ENCODE data around the gene DNAJC15. TPM values are rescaled to one million over a fixed set of nuclear protein-coding genes. Genes with fewer than 3 reads are reported as not detected.

Gene DNAJC15
- total RNA-seq, 1 donor from 2014 or later, result 32.9 TPM

GRCh38 chr13:43134868-43135267, 111.5 kb downstream of the DNAJC15 start:
- intact Hi-C loops (cut with DNase I), result loop anchor here (2.0 kb wide), 1 partner anchor 166 kb away; no protein-coding TSS in a partner anchor

GRCh38 chr13:43135516-43135915, 112.1 kb downstream of the DNAJC15 start:
- intact Hi-C loops (cut with DNase I), result loop anchor here (2.0 kb wide), 1 partner anchor 167 kb away; no protein-coding TSS in a partner anchor
- ATAC-seq (ENCODE audit: poor library complexity), result no peak
- DNase-seq, result no peak

More at GRCh38 chr13:43134868-43135267, 111.5 kb downstream of the DNAJC15 start:
- no peak for ATAC-seq (ENCODE audit: poor library complexity)
- DNase-seq, result no peak

GRCh38 chr13:43136920-43137575, 113.7 kb downstream of the DNAJC15 start:
- no peak for ATAC-seq (ENCODE audit: poor library complexity)
- intact Hi-C loops (cut with DNase I), result no loop called here
- no peak for DNase-seq

GRCh38 chr13:43139211-43139610, 115.8 kb downstream of the DNAJC15 start:
- intact Hi-C loops (cut with DNase I), result no loop called here
- ATAC-seq (ENCODE audit: poor library complexity), result no peak
- DNase-seq, result no peak

GRCh38 chr13:43139921-43140320, 116.5 kb downstream of the DNAJC15 start:
- ATAC-seq (ENCODE audit: poor library complexity) (no peak), DNase-seq (no peak)
- intact Hi-C loops (cut with DNase I), result no loop called here

GRCh38 chr13:43140985-43141384, 117.6 kb downstream of the DNAJC15 start:
- ATAC-seq (ENCODE audit: poor library complexity), result no peak
- no peak for DNase-seq
- intact Hi-C loops (cut with DNase I), result no loop called here

- intact Hi-C loops (cut with DNase I), result no loop called here
- ATAC-seq (ENCODE audit: poor library complexity) (no peak), DNase-seq (no peak)
These were observed 118.3 kb downstream of the DNAJC15 start for GRCh38 chr13:43141685-43142084.

- no peak for ATAC-seq (ENCODE audit: poor library complexity)
- intact Hi-C loops (cut with DNase I), result no loop called here
- no peak for DNase-seq
These were observed 120.2 kb downstream of the DNAJC15 start for GRCh38 chr13:43143591-43143990.

- intact Hi-C loops (cut with DNase I), result no loop called here
- DNase-seq, result no peak
- no peak for ATAC-seq (ENCODE audit: poor library complexity)
These were observed 122.3 kb downstream of the DNAJC15 start for GRCh38 chr13:43145534-43146196.

GRCh38 chr13:43146400-43146799, 123.0 kb downstream of the DNAJC15 start:
- ATAC-seq (ENCODE audit: poor library complexity) (no peak), DNase-seq (no peak)
- intact Hi-C loops (cut with DNase I), result no loop called here

GRCh38 chr13:43150369-43151207, 127.2 kb downstream of the DNAJC15 start:
- ATAC-seq (ENCODE audit: poor library complexity) (no peak), DNase-seq (no peak)
- intact Hi-C loops (cut with DNase I), result no loop called here

GRCh38 chr13:43153436-43154090, 130.2 kb downstream of the DNAJC15 start:
- no peak for DNase-seq
- no peak for ATAC-seq (ENCODE audit: poor library complexity)
- intact Hi-C loops (cut with DNase I), result no loop called here

- intact Hi-C loops (cut with DNase I), result no loop called here
- no peak for ATAC-seq (ENCODE audit: poor library complexity)
- DNase-seq, result no peak
These were observed 130.8 kb downstream of the DNAJC15 start for GRCh38 chr13:43154156-43154651.

- ATAC-seq (ENCODE audit: poor library complexity), result no peak
- DNase-seq, result no peak
- intact Hi-C loops (cut with DNase I), result no loop called here
These were observed 131.5 kb downstream of the DNAJC15 start for GRCh38 chr13:43154839-43155238.

GRCh38 chr13:43156916-43157315, 133.5 kb downstream of the DNAJC15 start:
- ATAC-seq (ENCODE audit: poor library complexity) (no peak), DNase-seq (no peak)
- intact Hi-C loops (cut with DNase I), result no loop called here

- DNase-seq, result no peak
- no peak for ATAC-seq (ENCODE audit: poor library complexity)
- intact Hi-C loops (cut with DNase I), result no loop called here
These were observed 134.4 kb downstream of the DNAJC15 start for GRCh38 chr13:43157796-43158195.

GRCh38 chr13:43158516-43158915, 135.1 kb downstream of the DNAJC15 start:
- ATAC-seq (ENCODE audit: poor library complexity) (no peak), DNase-seq (no peak)
- intact Hi-C loops (cut with DNase I), result no loop called here

GRCh38 chr13:43159026-43159461, 135.7 kb downstream of the DNAJC15 start:
- DNase-seq (no peak), ATAC-seq (ENCODE audit: poor library complexity) (no peak)
- intact Hi-C loops (cut with DNase I), result no loop called here
